Measurements from ENCODE around the gene FBXO28. TPM values are rescaled to one million over a fixed set of nuclear protein-coding genes. Genes with fewer than 3 reads are reported as not detected.

Gene FBXO28
- total RNA-seq, 4 donors from 2014 or later, result 26.6 to 46.8 (median 28.8) TPM

GRCh38 chr1:224069138-224069537, 44.8 kb upstream of the FBXO28 start:
- no peak for TF ChIP-seq CTCF (IDR thresholded peaks at IDR 0.05; ENCODE audit: low read depth)

- no peak for TF ChIP-seq CTCF (IDR thresholded peaks at IDR 0.05; ENCODE audit: low read depth)
These were observed 43.4 kb upstream of the FBXO28 start for GRCh38 chr1:224070521-224070920.

- TF ChIP-seq CTCF (IDR thresholded peaks at IDR 0.05; ENCODE audit: low read depth), result no peak
These were observed 37.5 kb upstream of the FBXO28 start for GRCh38 chr1:224076407-224076806.

GRCh38 chr1:224080115-224080774, 33.7 kb upstream of the FBXO28 start:
- TF ChIP-seq CTCF (IDR thresholded peaks at IDR 0.05; ENCODE audit: low read depth), result no peak

- TF ChIP-seq CTCF (IDR thresholded peaks at IDR 0.05; ENCODE audit: low read depth), result no peak
These were observed 32.3 kb upstream of the FBXO28 start for GRCh38 chr1:224081604-224082003.

- no peak for TF ChIP-seq CTCF (IDR thresholded peaks at IDR 0.05; ENCODE audit: low read depth)
These were observed 31.8 kb upstream of the FBXO28 start for GRCh38 chr1:224082146-224082545.

GRCh38 chr1:224084867-224085266, 29.0 kb upstream of the FBXO28 start:
- no peak for TF ChIP-seq CTCF (IDR thresholded peaks at IDR 0.05; ENCODE audit: low read depth)
